Activated naive CD8-positive, alpha-beta T cell (primary cell): ENCODE results near the gene KAT7.
"Not testable (repeated sequence)": the region's sequence is repeated elsewhere in the genome, so short reads cannot be mapped to it uniquely, and the experiment has no call there.

ENCODE experiments used
- H3K27ac Mint-ChIP-seq: one replicate; pipeline ENCODE4 v1.8.0; 2021; ENCODE audit warnings: mixed read lengths
- H3K27me3 Mint-ChIP-seq: one replicate; pipeline ENCODE4 v1.8.0; 2021; ENCODE audit warnings: mixed read lengths
- H3K36me3 Mint-ChIP-seq: one replicate; pipeline ENCODE4 v1.8.0; 2021; ENCODE audit warnings: mixed read lengths
- H3K4me1 Mint-ChIP-seq: one replicate; pipeline ENCODE4 v1.8.0; 2021; ENCODE audit warnings: low read depth, mixed read lengths
- H3K4me3 Mint-ChIP-seq: one replicate; pipeline ENCODE4 v1.8.0; 2021; ENCODE audit warnings: mild to moderate bottlenecking, mixed read lengths
- H3K9me3 Mint-ChIP-seq: one replicate; pipeline ENCODE4 v1.8.0; 2021; ENCODE audit warnings: low read depth, mixed read lengths

The KAT7 gene

GRCh38 chr17:49755663-49756283, 32.7 kb upstream of the KAT7 start:
- H3K4me3 Mint-ChIP-seq = no peak overlapping the region
- peak overlapping the region; percentile 61 for H3K27ac Mint-ChIP-seq
- no peaks in the 10 kb centered on the region for H3K36me3 Mint-ChIP-seq
- no peaks in the 10 kb centered on the region for H3K9me3 Mint-ChIP-seq
- H3K4me1 Mint-ChIP-seq = peaks cover 77% of the 10 kb centered on the region
- no peaks in the 10 kb centered on the region for H3K27me3 Mint-ChIP-seq

- Mint-ChIP-seq H3K9me3 (no peaks in the 10 kb centered on the region), H3K36me3 (no peaks in the 10 kb centered on the region), H3K27me3 (no peaks in the 10 kb centered on the region), H3K4me1 (peaks cover 83% of the 10 kb centered on the region), H3K4me3 (no peak overlapping the region), H3K27ac (peak overlapping the region; percentile 61)
Observed at GRCh38 chr17:49756323-49757150, 31.9 kb upstream of the KAT7 start.

- Mint-ChIP-seq H3K9me3 (no peaks in the 10 kb centered on the region), H3K36me3 (no peaks in the 10 kb centered on the region), H3K4me1 (peaks cover 87% of the 10 kb centered on the region), H3K27me3 (no peaks in the 10 kb centered on the region), H3K4me3 (peak overlapping the region; percentile 8), H3K27ac (peak overlapping the region; percentile 62)
Observed at GRCh38 chr17:49757151-49757777, 31.2 kb upstream of the KAT7 start.

GRCh38 chr17:49758464-49759010, 29.9 kb upstream of the KAT7 start:
- not testable (repeated sequence) for H3K4me3 Mint-ChIP-seq, H3K36me3 Mint-ChIP-seq, H3K9me3 Mint-ChIP-seq, H3K27me3 Mint-ChIP-seq
- H3K27ac Mint-ChIP-seq = peak overlapping the region; percentile 54
- H3K4me1 Mint-ChIP-seq = peaks cover 84% of the 10 kb centered on the region

GRCh38 chr17:49759203-49759602, 29.3 kb upstream of the KAT7 start:
- peak overlapping the region; percentile 81 for H3K27ac Mint-ChIP-seq
- H3K27me3 Mint-ChIP-seq = no peaks in the 10 kb centered on the region
- no peaks in the 10 kb centered on the region for H3K9me3 Mint-ChIP-seq
- H3K4me1 Mint-ChIP-seq = peaks cover 80% of the 10 kb centered on the region
- no peak overlapping the region for H3K4me3 Mint-ChIP-seq
- H3K36me3 Mint-ChIP-seq = no peaks in the 10 kb centered on the region

GRCh38 chr17:49760296-49760695, 28.2 kb upstream of the KAT7 start:
- Mint-ChIP-seq H3K27me3 (no peaks in the 10 kb centered on the region), H3K9me3 (no peaks in the 10 kb centered on the region), H3K4me3 (peak overlapping the region; percentile 38), H3K27ac (peak overlapping the region; percentile 81), H3K4me1 (peaks cover 80% of the 10 kb centered on the region), H3K36me3 (no peaks in the 10 kb centered on the region)

GRCh38 chr17:49760932-49761558, 27.4 kb upstream of the KAT7 start:
- H3K4me3 Mint-ChIP-seq = peak overlapping the region; percentile 92

GRCh38 chr17:49762151-49762941, 26.1 kb upstream of the KAT7 start:
- H3K4me1 Mint-ChIP-seq = peaks cover 64% of the 10 kb centered on the region
- peak overlapping the region; percentile 92 for H3K4me3 Mint-ChIP-seq
- H3K9me3 Mint-ChIP-seq = no peaks in the 10 kb centered on the region
- H3K27ac Mint-ChIP-seq = peak overlapping the region; percentile 91
- H3K36me3 Mint-ChIP-seq = no peaks in the 10 kb centered on the region
- no peaks in the 10 kb centered on the region for H3K27me3 Mint-ChIP-seq

More at GRCh38 chr17:49760932-49761558, 27.4 kb upstream of the KAT7 start:
- Mint-ChIP-seq H3K27me3 (no peaks in the 10 kb centered on the region), H3K4me1 (peaks cover 75% of the 10 kb centered on the region), H3K36me3 (no peaks in the 10 kb centered on the region), H3K9me3 (no peaks in the 10 kb centered on the region), H3K27ac (peak overlapping the region; percentile 81)

GRCh38 chr17:49763735-49764558, 24.5 kb upstream of the KAT7 start, which contains the start of gene FAM117A:
Gene FAM117A, minus strand, starts transcription at chr17:49764131. Its CDS starts 44 bp downstream, at chr17:49764087.
- peaks cover 53% of the 10 kb centered on the region for H3K4me1 Mint-ChIP-seq

GRCh38 chr17:49764559-49765180, 23.8 kb upstream of the KAT7 start:
- peak overlapping the region; percentile 62 for H3K27ac Mint-ChIP-seq
- peaks cover 46% of the 10 kb centered on the region for H3K4me1 Mint-ChIP-seq

More at GRCh38 chr17:49763735-49764558, 24.5 kb upstream of the KAT7 start, which contains the start of gene FAM117A:
- Mint-ChIP-seq H3K4me3 (peak within 1 kb of the TSS; percentile 92), H3K27me3 (no peaks in the 10 kb centered on the region), H3K36me3 (no peaks in the 10 kb centered on the region), H3K9me3 (no peaks in the 10 kb centered on the region), H3K27ac (peak within 1 kb of the TSS; percentile 91)

GRCh38 chr17:49766918-49767530, 21.5 kb upstream of the KAT7 start:
- Mint-ChIP-seq H3K27me3 (no peaks in the 10 kb centered on the region), H3K27ac (no peak overlapping the region), H3K4me1 (peaks cover 23% of the 10 kb centered on the region), H3K4me3 (no peak overlapping the region), H3K9me3 (no peaks in the 10 kb centered on the region), H3K36me3 (no peaks in the 10 kb centered on the region)

More at GRCh38 chr17:49764559-49765180, 23.8 kb upstream of the KAT7 start:
- no peaks in the 10 kb centered on the region for H3K9me3 Mint-ChIP-seq
- H3K36me3 Mint-ChIP-seq = no peaks in the 10 kb centered on the region
- peak overlapping the region; percentile 75 for H3K4me3 Mint-ChIP-seq
- H3K27me3 Mint-ChIP-seq = no peaks in the 10 kb centered on the region

GRCh38 chr17:49775546-49776260, 12.8 kb upstream of the KAT7 start:
- Mint-ChIP-seq H3K4me1 (no peaks in the 10 kb centered on the region), H3K27me3 (no peaks in the 10 kb centered on the region), H3K9me3 (no peaks in the 10 kb centered on the region), H3K27ac (no peak overlapping the region), H3K4me3 (no peak overlapping the region), H3K36me3 (no peaks in the 10 kb centered on the region)
